K562 (cell line): ENCODE results near the gene CCM2. TPM values are rescaled to one million over a fixed set of nuclear protein-coding genes. Genes with fewer than 3 reads are reported as not detected.

Source experiments
- ARNT ChIP-seq, 2 experiments: fragments of 450-650 bp; IDR thresholded peaks; 2 replicates each; pipeline ENCODE4 v1.6.1; 2016; ENCODE audit warnings: mild to moderate bottlenecking in 1 of 2
- ATF1 ChIP-seq, 2 experiments: fragments of 450-650 bp in 1 of 2; IDR thresholded peaks; 2 replicates each; pipeline ENCODE4 v1.6.1; 2016; ENCODE audit warnings: missing compliant biosample characterization in 1 of 2, missing genetic modification characterization in 1 of 2
- ATF7 ChIP-seq: fragments of 450-650 bp; IDR thresholded peaks from 2 replicates; pipeline ENCODE4 v1.7.1; 2014; ENCODE audit warnings: mild to moderate bottlenecking, moderate library complexity
- GABPA ChIP-seq: fragments of 200-800 bp; sonication (Bioruptor generic); conservative IDR thresholded peaks from 2 replicates; pipeline ENCODE4 v1.6.1; 2016; ENCODE audit warnings: low read depth, missing genetic modification characterization, missing compliant biosample characterization
- GATAD2B ChIP-seq: fragments of 450-650 bp; IDR thresholded peaks from 2 replicates; pipeline ENCODE4 v1.6.1; 2017; ENCODE audit warnings: mild to moderate bottlenecking, borderline replicate concordance
- JUND ChIP-seq, 2 experiments: IDR thresholded peaks; 2 replicates in 1 of 2; 3 replicates in 1 of 2; pipeline ENCODE4 v1.6.1; 2011; ENCODE audit warnings: borderline replicate concordance in 2 of 2, low read depth in 2 of 2, low read length in 2 of 2, improper control_type of control experiment in 1 of 2, missing biosample characterization in 1 of 2, missing genetic modification characterization in 1 of 2, missing genetic modification reagents in 1 of 2
- KLF10 ChIP-seq: fragments of 250-450 bp; sonication (Bioruptor Pico); IDR thresholded peaks from 2 replicates; pipeline ENCODE4 v1.6.1; 2021; ENCODE audit warnings: matching md5 sums
- NFATC3 ChIP-seq: fragments of 450-650 bp; IDR thresholded peaks from 2 replicates; pipeline ENCODE4 v1.6.1; 2017; ENCODE audit warnings: mild to moderate bottlenecking
- PCBP1 ChIP-seq: fragments of 200-400 bp; formaldehyde crosslinking; IDR thresholded peaks from 2 replicates; pipeline ENCODE4 v1.6.1; 2018; ENCODE audit warnings: mild to moderate bottlenecking, low read depth, low read length; ENCODE audit not compliant: poor library complexity, severe bottlenecking
- RHOXF2B ChIP-seq: fragments of 250-450 bp; sonication (Bioruptor Pico); conservative IDR thresholded peaks from 2 replicates; pipeline ENCODE4 v1.5.1; 2021
- RNF2 ChIP-seq: sonication (generic); IDR thresholded peaks from 2 replicates; pipeline ENCODE4 v1.6.1; 2016
- SMARCA4 ChIP-seq: fragments of 450-650 bp; IDR thresholded peaks from 2 replicates; pipeline ENCODE4 v1.6.1; 2016
- XRCC3 ChIP-seq: fragments of 450-650 bp; IDR thresholded peaks from 2 replicates; pipeline ENCODE4 v1.6.1; 2017; ENCODE audit warnings: mild to moderate bottlenecking, moderate library complexity
- ZNF696 ChIP-seq: fragments of 250-450 bp; sonication (Bioruptor Pico); conservative IDR thresholded peaks from 2 replicates; pipeline ENCODE4 v1.4.0; 2020; ENCODE audit warnings: mild to moderate bottlenecking, moderate library complexity
- polyA plus RNA-seq, 8 experiments: library from polyadenylated mRNA; depleted of rRNA in 4 of 8; stranded (reverse) in 5 of 8; unstranded in 3 of 8; fragments of >200 nt; fragmentation: Nextera tagmentation in 2 of 8; fragmentation: Illumina TruSeq in 1 of 8; extraction: Ambion mirVana in 2 of 8; extraction: Trizol in 1 of 8; gene quantifications; 2 replicates each; pipeline versions ENCODE4 v1.2.1 to v1.2.3, GENCODE V29; 2011 to 2014; ENCODE audit warnings: inconsistent platforms in 1 of 8, missing spikeins in 1 of 8
- total RNA-seq, 7 experiments: library from RNA; depleted of rRNA in 6 of 7; stranded (reverse); fragments of >200 nt in 6 of 7; fragmentation: Illumina TruSeq in 2 of 7; extraction: Trizol in 2 of 7; gene quantifications; 2 replicates each; pipeline versions ENCODE4 v1.2.1 to v1.2.3, GENCODE V29; 2011 to 2021; ENCODE audit warnings: low replicate concordance in 1 of 7
- TF ChIP-seq, protein P1 (sequence below): sonication (generic); formaldehyde crosslinking; IDR thresholded peaks from 2 replicates; pipeline ENCODE4 v1.8.1; 2023; ENCODE audit warnings: mild to moderate bottlenecking, missing genetic modification reagents
- TF ChIP-seq, protein P2 (sequence below): sonication (generic); formaldehyde crosslinking; IDR thresholded peaks from 2 replicates; pipeline ENCODE4 v1.8.0; 2022; ENCODE audit warnings: mild to moderate bottlenecking, missing genetic modification reagents
- TF ChIP-seq, protein P3 (sequence below): sonication (generic); formaldehyde crosslinking; IDR thresholded peaks from 2 replicates; pipeline ENCODE4 v1.8.0; 2023; ENCODE audit warnings: mild to moderate bottlenecking, missing genetic modification reagents

The CCM2 gene
- total and polyA plus RNA-seq, 9 of the 15 experiments (the other 6 are each of a cell fraction or from before 2014, with no cell fraction given) = 0.41 to 38.6 (median 25.9) TPM

DNA sequence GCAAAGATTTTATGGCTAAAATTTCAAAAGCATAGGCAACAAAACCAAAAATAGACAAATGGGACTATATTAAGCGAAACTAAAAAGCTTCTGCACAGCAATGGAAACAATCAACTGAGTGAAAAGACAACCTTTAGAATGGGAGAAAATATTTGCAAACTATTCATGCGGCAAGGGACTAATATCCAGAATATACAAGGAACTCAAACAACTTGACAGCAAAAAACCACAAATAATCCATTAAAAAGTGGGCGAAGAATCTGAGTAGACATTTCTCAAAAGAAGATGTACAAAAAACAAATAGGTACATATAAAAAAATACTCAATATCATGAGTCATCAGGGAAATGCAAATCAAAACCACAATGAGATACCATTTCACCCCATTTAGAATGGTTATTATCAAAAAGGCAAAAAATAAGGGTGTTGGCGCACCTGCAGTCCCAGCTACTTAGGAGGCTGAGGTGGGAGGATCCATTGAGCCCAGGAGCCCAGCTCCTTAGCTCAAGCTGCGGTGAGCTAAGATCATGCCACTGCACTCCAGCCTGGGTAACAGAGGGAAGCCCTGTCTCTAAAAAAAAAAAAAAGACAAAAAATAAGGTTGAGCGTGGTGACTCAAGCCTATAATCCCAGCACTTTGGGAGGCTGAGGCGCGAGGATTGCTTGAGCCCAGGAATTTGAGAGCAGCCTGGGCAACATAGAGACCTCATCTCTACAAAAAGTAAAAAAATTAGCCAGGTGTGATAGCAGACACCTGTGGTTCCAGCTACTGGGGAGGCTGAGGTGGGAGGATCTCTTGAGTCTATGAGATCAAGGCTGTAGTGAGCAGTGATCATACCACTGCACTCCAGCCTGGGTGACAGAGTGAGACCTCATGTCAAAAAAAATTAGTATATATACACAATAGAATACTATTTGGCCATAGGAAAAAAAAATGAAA, 4.2 kb upstream of the CCM2 start (continued):
- TF ChIP-seq GATAD2B = 0 out of 2 replicates have a peak, but pooled peaks have one; percentile 21
- 0 out of 2 replicates have a peak, but pooled peaks have one; percentile 4 for TF ChIP-seq GABPA (tag)
- TF ChIP-seq ARNT (IDR thresholded peaks at IDR 0.05) = peak in 1 of 2 experiments; percentile 11; a peak in 1 of 4 replicates
- TF ChIP-seq, protein P1, sequence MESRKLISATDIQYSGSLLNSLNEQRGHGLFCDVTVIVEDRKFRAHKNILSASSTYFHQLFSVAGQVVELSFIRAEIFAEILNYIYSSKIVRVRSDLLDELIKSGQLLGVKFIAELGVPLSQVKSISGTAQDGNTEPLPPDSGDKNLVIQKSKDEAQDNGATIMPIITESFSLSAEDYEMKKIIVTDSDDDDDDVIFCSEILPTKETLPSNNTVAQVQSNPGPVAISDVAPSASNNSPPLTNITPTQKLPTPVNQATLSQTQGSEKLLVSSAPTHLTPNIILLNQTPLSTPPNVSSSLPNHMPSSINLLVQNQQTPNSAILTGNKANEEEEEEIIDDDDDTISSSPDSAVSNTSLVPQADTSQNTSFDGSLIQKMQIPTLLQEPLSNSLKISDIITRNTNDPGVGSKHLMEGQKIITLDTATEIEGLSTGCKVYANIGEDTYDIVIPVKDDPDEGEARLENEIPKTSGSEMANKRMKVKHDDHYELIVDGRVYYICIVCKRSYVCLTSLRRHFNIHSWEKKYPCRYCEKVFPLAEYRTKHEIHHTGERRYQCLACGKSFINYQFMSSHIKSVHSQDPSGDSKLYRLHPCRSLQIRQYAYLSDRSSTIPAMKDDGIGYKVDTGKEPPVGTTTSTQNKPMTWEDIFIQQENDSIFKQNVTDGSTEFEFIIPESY (CRISPR knock-in tag) = peak; percentile 29; the same call in 1 of the 2 replicates
- 0 out of 2 replicates have a peak, but pooled peaks have one; percentile 6 for TF ChIP-seq NFATC3
- TF ChIP-seq, protein P2, sequence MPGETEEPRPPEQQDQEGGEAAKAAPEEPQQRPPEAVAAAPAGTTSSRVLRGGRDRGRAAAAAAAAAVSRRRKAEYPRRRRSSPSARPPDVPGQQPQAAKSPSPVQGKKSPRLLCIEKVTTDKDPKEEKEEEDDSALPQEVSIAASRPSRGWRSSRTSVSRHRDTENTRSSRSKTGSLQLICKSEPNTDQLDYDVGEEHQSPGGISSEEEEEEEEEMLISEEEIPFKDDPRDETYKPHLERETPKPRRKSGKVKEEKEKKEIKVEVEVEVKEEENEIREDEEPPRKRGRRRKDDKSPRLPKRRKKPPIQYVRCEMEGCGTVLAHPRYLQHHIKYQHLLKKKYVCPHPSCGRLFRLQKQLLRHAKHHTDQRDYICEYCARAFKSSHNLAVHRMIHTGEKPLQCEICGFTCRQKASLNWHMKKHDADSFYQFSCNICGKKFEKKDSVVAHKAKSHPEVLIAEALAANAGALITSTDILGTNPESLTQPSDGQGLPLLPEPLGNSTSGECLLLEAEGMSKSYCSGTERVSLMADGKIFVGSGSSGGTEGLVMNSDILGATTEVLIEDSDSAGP = no peak
- no peak for TF ChIP-seq XRCC3
- no peak for TF ChIP-seq ZNF696 (CRISPR knock-in tag)
- no peak for TF ChIP-seq ATF1 (CRISPR knock-in tag; IDR thresholded peaks at IDR 0.05)
- 0 out of 2 replicates have a peak, but pooled peaks have one; percentile 28 for TF ChIP-seq ATF1 (tag; IDR thresholded peaks at IDR 0.05)
- TF ChIP-seq SMARCA4 = peak; percentile 12; the same call in 1 of the 2 replicates
- TF ChIP-seq KLF10 = no peak
- TF ChIP-seq JUND (IDR thresholded peaks at IDR 0.05; ENCODE audit: borderline replicate concordance, low read depth, low read length) = no peak
- TF ChIP-seq JUND (tag; IDR thresholded peaks at IDR 0.05; ENCODE audit: borderline replicate concordance, low read depth, low read length) = 0 out of 3 replicates have a peak, but pooled peaks have one; percentile 9
- no peak for TF ChIP-seq PCBP1
- 0 out of 2 replicates have a peak, but pooled peaks have one; percentile 2 for TF ChIP-seq ATF7
- no peak for TF ChIP-seq RNF2
- TF ChIP-seq, protein P3, sequence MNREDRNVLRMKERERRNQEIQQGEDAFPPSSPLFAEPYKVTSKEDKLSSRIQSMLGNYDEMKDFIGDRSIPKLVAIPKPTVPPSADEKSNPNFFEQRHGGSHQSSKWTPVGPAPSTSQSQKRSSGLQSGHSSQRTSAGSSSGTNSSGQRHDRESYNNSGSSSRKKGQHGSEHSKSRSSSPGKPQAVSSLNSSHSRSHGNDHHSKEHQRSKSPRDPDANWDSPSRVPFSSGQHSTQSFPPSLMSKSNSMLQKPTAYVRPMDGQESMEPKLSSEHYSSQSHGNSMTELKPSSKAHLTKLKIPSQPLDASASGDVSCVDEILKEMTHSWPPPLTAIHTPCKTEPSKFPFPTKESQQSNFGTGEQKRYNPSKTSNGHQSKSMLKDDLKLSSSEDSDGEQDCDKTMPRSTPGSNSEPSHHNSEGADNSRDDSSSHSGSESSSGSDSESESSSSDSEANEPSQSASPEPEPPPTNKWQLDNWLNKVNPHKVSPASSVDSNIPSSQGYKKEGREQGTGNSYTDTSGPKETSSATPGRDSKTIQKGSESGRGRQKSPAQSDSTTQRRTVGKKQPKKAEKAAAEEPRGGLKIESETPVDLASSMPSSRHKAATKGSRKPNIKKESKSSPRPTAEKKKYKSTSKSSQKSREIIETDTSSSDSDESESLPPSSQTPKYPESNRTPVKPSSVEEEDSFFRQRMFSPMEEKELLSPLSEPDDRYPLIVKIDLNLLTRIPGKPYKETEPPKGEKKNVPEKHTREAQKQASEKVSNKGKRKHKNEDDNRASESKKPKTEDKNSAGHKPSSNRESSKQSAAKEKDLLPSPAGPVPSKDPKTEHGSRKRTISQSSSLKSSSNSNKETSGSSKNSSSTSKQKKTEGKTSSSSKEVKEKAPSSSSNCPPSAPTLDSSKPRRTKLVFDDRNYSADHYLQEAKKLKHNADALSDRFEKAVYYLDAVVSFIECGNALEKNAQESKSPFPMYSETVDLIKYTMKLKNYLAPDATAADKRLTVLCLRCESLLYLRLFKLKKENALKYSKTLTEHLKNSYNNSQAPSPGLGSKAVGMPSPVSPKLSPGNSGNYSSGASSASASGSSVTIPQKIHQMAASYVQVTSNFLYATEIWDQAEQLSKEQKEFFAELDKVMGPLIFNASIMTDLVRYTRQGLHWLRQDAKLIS = 0 out of 2 replicates have a peak, but pooled peaks have one; percentile 43
- no peak for TF ChIP-seq RHOXF2B (CRISPR knock-in tag)
